Measurements from ENCODE around the gene SYNE2. TPM values are rescaled to one million over a fixed set of nuclear protein-coding genes. Genes with fewer than 3 reads are reported as not detected.
A peak's percentile ranks its signal among the peaks of the same experiment; 100 is the strongest.

SYNE2 gene
- total and polyA plus RNA-seq, 10 of the 15 experiments (the other 5 are each of a cell fraction or from before 2014, with no cell fraction given) = 2.1 to 52.7 (median 38.1) TPM

DNA sequence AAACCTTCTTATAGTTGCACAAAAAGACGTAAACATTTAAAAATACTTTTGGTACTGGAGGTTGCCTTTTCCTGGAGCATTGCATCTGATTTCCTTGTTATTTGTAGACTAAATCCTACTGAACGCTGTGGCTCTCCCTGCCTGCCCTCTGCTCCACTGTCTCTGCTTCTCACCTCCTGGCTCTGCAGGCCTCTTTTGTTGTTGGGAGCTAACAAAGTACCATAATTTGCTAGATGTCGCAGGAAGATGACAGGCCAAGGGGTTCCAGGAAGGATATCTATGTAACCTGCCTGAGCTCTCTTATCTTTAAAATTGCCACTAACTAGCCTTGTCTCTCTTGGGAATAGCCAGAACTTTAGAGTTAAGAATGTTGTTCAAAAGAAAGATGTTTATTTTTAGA is 21.4 kb downstream of the SYNE2 start:
- BruUV-seq (replicated peaks) = no TSS peak
- RAD21 ChIA-PET (ENCODE audit: unreplicated experiment) = interaction anchor here (1.1 to 1.3 kb wide), 2 partner anchors 17 to 111 kb away, joined by 3 read pairs; no protein-coding TSS in a partner anchor
- SMC1A ChIA-PET (ENCODE audit: uncharacterized antibody, unreplicated experiment) = interaction anchor here (0.7 to 1.9 kb wide), 6 partner anchors 8 to 264 kb away, joined by 3 to 7 read pairs (median 3); no protein-coding TSS in a partner anchor
- Histone ChIP-seq H3K4me1 (ENCODE audit: control insufficient read depth, insufficient read depth, low read length) (peaks cover 14% of the 10 kb centered on the region), H3K9me3 (replicated peaks; ENCODE audit: control insufficient read depth, insufficient read depth, low read length) (no peaks in the 10 kb centered on the region), H3K79me2 (ENCODE audit: control insufficient read depth, insufficient read depth, low read length) (peaks cover 55% of the 10 kb centered on the region), H2AFZ (ENCODE audit: control insufficient read depth, low read depth, low read length) (no peak overlapping the region), H3K4me3 (no peak overlapping the region), H3K36me3 (ENCODE audit: control insufficient read depth in 2 of 2, insufficient read depth in 2 of 2, low read length in 1 of 2) (no peaks in the 10 kb centered on the region; a peak in 1 of 4 replicates), H3K27ac (ENCODE audit: control insufficient read depth, insufficient read depth) (no peak overlapping the region), H3K9ac (ENCODE audit: control insufficient read depth, insufficient read depth, low read length) (no peak overlapping the region), H3K27me3 (replicated peaks in 1 of 2; ENCODE audit: control insufficient read depth in 2 of 2, insufficient read depth in 2 of 2, low read length in 1 of 2) (no peaks in the 10 kb centered on the region), H4K20me1 (ENCODE audit: control insufficient read depth, insufficient read depth) (no peaks in the 10 kb centered on the region), H3K4me2 (ENCODE audit: control insufficient read depth, insufficient read depth) (no peak overlapping the region)
- 100% methylated on average over 3 of the region's 3 CpGs for WGBS (ENCODE audit: insufficient coverage, insufficient replicate concordance, low lambda C conversion rate, missing lambda C conversion rate)
- in situ Hi-C loops (cut with MboI) (no loop called here), intact Hi-C loops (cut with micrococcal nuclease; ENCODE audit: unreplicated experiment) (no loop called here)
- no peak for ATAC-seq
- TF ChIP-seq RB1 (IDR thresholded peaks at IDR 0.05; ENCODE audit: borderline replicate concordance) = no peak
- TF ChIP-seq MYC (IDR thresholded peaks at IDR 0.05; ENCODE audit: insufficient read depth, insufficient read length, insufficient replicate concordance, low read length, severe bottlenecking) = no peak
- TF ChIP-seq CBX3 (IDR thresholded peaks at IDR 0.05; ENCODE audit: borderline replicate concordance, low read depth) = no peak
- TF ChIP-seq CREM (IDR thresholded peaks at IDR 0.05; ENCODE audit: low read depth) = no peak
- no peak for TF ChIP-seq TCF3 (IDR thresholded peaks at IDR 0.05; ENCODE audit: borderline replicate concordance, insufficient read depth, low read depth, low read length)
- no peak for TF ChIP-seq SMC3 (IDR thresholded peaks at IDR 0.05; ENCODE audit: borderline replicate concordance, low read length)
- TF ChIP-seq PML (IDR thresholded peaks at IDR 0.05; ENCODE audit: low read length) = no peak
- no peak for FAIRE-seq
- no peak for DNase-seq (ENCODE audit: low read depth, low spot score)
- CTCF ChIA-PET = interaction anchor here (0.9 to 1.2 kb wide), 2 partner anchors 14 to 429 kb away, joined by 3 read pairs; no protein-coding TSS in a partner anchor
- POLR2A ChIA-PET = interaction anchor here (0.8 kb wide), 1 partner anchor 9 kb away, joined by 6 read pairs; no protein-coding TSS in a partner anchor

DNA sequence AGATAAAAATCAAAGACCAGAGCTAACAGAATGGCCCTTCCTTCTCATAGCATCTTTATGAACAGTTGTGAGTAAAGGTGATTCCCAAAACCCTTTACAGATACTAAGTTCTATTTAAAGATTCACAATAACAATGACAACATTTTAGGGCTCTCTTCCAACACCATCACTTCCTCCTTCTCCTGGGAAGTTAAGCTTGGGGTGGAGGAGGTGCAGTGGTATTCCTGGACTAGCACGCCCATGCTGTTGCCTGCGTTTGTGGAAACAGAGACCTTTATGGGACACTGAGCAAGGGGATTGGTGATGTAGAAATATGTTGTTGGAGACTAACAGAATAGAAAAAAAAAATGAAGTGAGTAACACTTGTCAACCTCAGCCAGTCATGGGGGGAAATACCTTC is 22.5 kb downstream of the SYNE2 start:
- Histone ChIP-seq H4K20me1 (ENCODE audit: control insufficient read depth, insufficient read depth) (no peaks in the 10 kb centered on the region), H3K9me3 (replicated peaks; ENCODE audit: control insufficient read depth, insufficient read depth, low read length) (no peaks in the 10 kb centered on the region), H3K4me1 (ENCODE audit: control insufficient read depth, insufficient read depth, low read length) (peaks cover 6% of the 10 kb centered on the region), H3K27me3 (replicated peaks in 1 of 2; ENCODE audit: control insufficient read depth in 2 of 2, insufficient read depth in 2 of 2, low read length in 1 of 2) (no peaks in the 10 kb centered on the region), H3K36me3 (ENCODE audit: control insufficient read depth in 2 of 2, insufficient read depth in 2 of 2, low read length in 1 of 2) (no peaks in the 10 kb centered on the region; a peak in 1 of 4 replicates), H2AFZ (ENCODE audit: control insufficient read depth, low read depth, low read length) (no peak overlapping the region), H3K79me2 (ENCODE audit: control insufficient read depth, insufficient read depth, low read length) (peaks cover 56% of the 10 kb centered on the region), H3K9ac (ENCODE audit: control insufficient read depth, insufficient read depth, low read length) (no peak overlapping the region), H3K4me2 (ENCODE audit: control insufficient read depth, insufficient read depth) (no peak overlapping the region), H3K27ac (ENCODE audit: control insufficient read depth, insufficient read depth) (no peak overlapping the region), H3K4me3 (no peak overlapping the region)
- FAIRE-seq (no peak), DNase-seq (ENCODE audit: low read depth, low spot score) (no peak), ATAC-seq (no peak)
- in situ Hi-C loops (cut with MboI) (no loop called here), intact Hi-C loops (cut with micrococcal nuclease; ENCODE audit: unreplicated experiment) (no loop called here)
- BruUV-seq (replicated peaks) = no TSS peak
- CTCF ChIA-PET = interaction anchor here (0.7 kb wide), 3 partner anchors 9 to 19 kb away, joined by 3 read pairs; no protein-coding TSS in a partner anchor
- RAD21 ChIA-PET (ENCODE audit: unreplicated experiment) = interaction anchor here (1.1 to 1.3 kb wide), 4 partner anchors 18 to 110 kb away, joined by 3 read pairs; partner anchors contain the start of gene SYNE2
- SMC1A ChIA-PET (ENCODE audit: uncharacterized antibody, unreplicated experiment) = interaction anchor here (1.3 to 1.9 kb wide), 3 partner anchors 20 to 33 kb away, joined by 3 to 7 read pairs (median 3); no protein-coding TSS in a partner anchor
- TF ChIP-seq NFXL1 (IDR thresholded peaks at IDR 0.05; ENCODE audit: borderline replicate concordance) = no peak
- TF ChIP-seq SPI1 (IDR thresholded peaks at IDR 0.05; ENCODE audit: borderline replicate concordance, insufficient read depth, low read depth, low read length) = 0 out of 2 replicates have a peak, but pooled peaks have one; percentile 4
- TF ChIP-seq ZNF622 (IDR thresholded peaks at IDR 0.05) = no peak
- whole genome bisulfite sequencing (ENCODE audit: insufficient coverage, insufficient replicate concordance, low lambda C conversion rate, missing lambda C conversion rate) = 96% methylated on average over 2 of the region's 2 CpGs
- POLR2A ChIA-PET = interaction anchor here (0.8 kb wide), 1 partner anchor 10 kb away, joined by 6 read pairs; no protein-coding TSS in a partner anchor
